Stimulated activated CD4-positive, alpha-beta T cell treated with anti-CD3 and anti-CD28 coated beads, Interleukin-1b, Interleukin-23, amount 100 ng/mL, for 24 hours (primary cell): ENCODE measurements around the gene CLTC.
"Not testable (repeated sequence)": the region's sequence is repeated elsewhere in the genome, so short reads cannot be mapped to it uniquely, and the experiment has no call there.

Source experiments
- DNase-seq, 4 experiments: peaks; one replicate each; pipeline ENCODE4 v3.0.0-alpha.2; 2020; ENCODE audit warnings: low read depth in 4 of 4, low spot score in 1 of 4

Gene CLTC

GRCh38 chr17:59619298-59620063, at the start of gene CLTC:
TSS of gene CLTC (plus strand) at chr17:59619895. CDS start at chr17:59620132, 237 bp downstream.
- peak; percentile 79 to 91 (median 83) for DNase-seq

GRCh38 chr17:59572301-59572924, 47.3 kb upstream of the CLTC start:
- DNase-seq: no peak

GRCh38 chr17:59584168-59584567, 35.5 kb upstream of the CLTC start:
- DNase-seq: not testable (repeated sequence)

- no peak for DNase-seq
These were observed 19.5 kb upstream of the CLTC start for GRCh38 chr17:59600169-59600568.

GRCh38 chr17:59601130-59601529, 18.6 kb upstream of the CLTC start:
- DNase-seq: no peak

- no peak for DNase-seq
These were observed 12.6 kb upstream of the CLTC start for GRCh38 chr17:59607061-59607460.

- no peak for DNase-seq
These were observed 11.8 kb upstream of the CLTC start for GRCh38 chr17:59607817-59608403.

- DNase-seq: no peak
These were observed 8.2 kb upstream of the CLTC start for GRCh38 chr17:59611503-59611902.

- no peak for DNase-seq
These were observed 3.3 kb upstream of the CLTC start for GRCh38 chr17:59616253-59616920.

GRCh38 chr17:59617156-59617732, 2.5 kb upstream of the CLTC start:
- no peak for DNase-seq

GRCh38 chr17:59619035-59619297, 729 bp upstream of the CLTC start:
- DNase-seq: no peak

- no peak for DNase-seq
These were observed 317 bp downstream of the CLTC start for GRCh38 chr17:59620064-59620359.

- peak in 2 of 4 experiments; percentile 30 to 45 for DNase-seq
These were observed 994 bp downstream of the CLTC start for GRCh38 chr17:59620518-59621259.

- no peak for DNase-seq
These were observed 2.1 kb downstream of the CLTC start for GRCh38 chr17:59621771-59622170.

GRCh38 chr17:59623151-59623550, 3.5 kb downstream of the CLTC start:
- no peak for DNase-seq

GRCh38 chr17:59626756-59627155, 7.1 kb downstream of the CLTC start:
- DNase-seq: no peak

- no peak for DNase-seq
These were observed 7.6 kb downstream of the CLTC start for GRCh38 chr17:59627274-59627673.

GRCh38 chr17:59627770-59628171, 8.1 kb downstream of the CLTC start:
- no peak for DNase-seq

GRCh38 chr17:59629174-59629573, 9.5 kb downstream of the CLTC start:
- no peak for DNase-seq

GRCh38 chr17:59631276-59631675, 11.6 kb downstream of the CLTC start:
- DNase-seq: no peak

GRCh38 chr17:59632398-59632797, 12.7 kb downstream of the CLTC start:
- DNase-seq: no peak
